NCI-H82 treated with DMSO at 0.1 percent for 48 hours (cell line): Measurements from ENCODE around the gene TCERG1L.

Source experiments
- DNase-seq: peaks from one replicate; lab custom pipeline; 2025; ENCODE audit not compliant: unreplicated experiment; lab: John Stamatoyannopoulos, UW

Gene TCERG1L

GRCh38 chr10:131315344-131315743 is 3.8 kb upstream of the TCERG1L start:
- DNase-seq, result no peak

- no peak for DNase-seq
Observed at GRCh38 chr10:131314799-131315198, 3.3 kb upstream of the TCERG1L start.

GRCh38 chr10:131314148-131314547 is 2.6 kb upstream of the TCERG1L start:
- DNase-seq, result no peak

GRCh38 chr10:131313377-131313776 is 1.9 kb upstream of the TCERG1L start:
- DNase-seq, result no peak

- DNase-seq, result no peak
Observed at GRCh38 chr10:131312478-131312836, 936 bp upstream of the TCERG1L start.

- no peak for DNase-seq
Observed at GRCh38 chr10:131311402-131311660, 190 bp downstream of the TCERG1L start.

- DNase-seq, result no peak
Observed at GRCh38 chr10:131310551-131311401, 745 bp downstream of the TCERG1L start.

- DNase-seq, result no peak
Observed at GRCh38 chr10:131310142-131310541, 1.4 kb downstream of the TCERG1L start.

GRCh38 chr10:131300508-131300907 is 11.0 kb downstream of the TCERG1L start:
- no peak for DNase-seq

GRCh38 chr10:131290781-131291180 is 20.7 kb downstream of the TCERG1L start:
- no peak for DNase-seq

GRCh38 chr10:131288648-131289047 is 22.9 kb downstream of the TCERG1L start:
- no peak for DNase-seq

GRCh38 chr10:131282961-131283360 is 28.6 kb downstream of the TCERG1L start:
- DNase-seq, result no peak

- no peak for DNase-seq
Observed at GRCh38 chr10:131280101-131280500, 31.4 kb downstream of the TCERG1L start.

- no peak for DNase-seq
Observed at GRCh38 chr10:131279516-131279915, 32.0 kb downstream of the TCERG1L start.

GRCh38 chr10:131277969-131278368 is 33.6 kb downstream of the TCERG1L start:
- no peak for DNase-seq

GRCh38 chr10:131277278-131277677 is 34.2 kb downstream of the TCERG1L start:
- no peak for DNase-seq

GRCh38 chr10:131275691-131276090 is 35.8 kb downstream of the TCERG1L start:
- no peak for DNase-seq

GRCh38 chr10:131274883-131275282 is 36.6 kb downstream of the TCERG1L start:
- DNase-seq, result no peak

GRCh38 chr10:131274133-131274880 is 37.2 kb downstream of the TCERG1L start:
- DNase-seq, result no peak

GRCh38 chr10:131273476-131273875 is 38.0 kb downstream of the TCERG1L start:
- DNase-seq, result no peak

GRCh38 chr10:131272897-131273451 is 38.5 kb downstream of the TCERG1L start:
- DNase-seq, result no peak

GRCh38 chr10:131271966-131272365 is 39.6 kb downstream of the TCERG1L start:
- no peak for DNase-seq
